Measurements from ENCODE around the gene CCT6B.

CCT6B gene

DNA sequence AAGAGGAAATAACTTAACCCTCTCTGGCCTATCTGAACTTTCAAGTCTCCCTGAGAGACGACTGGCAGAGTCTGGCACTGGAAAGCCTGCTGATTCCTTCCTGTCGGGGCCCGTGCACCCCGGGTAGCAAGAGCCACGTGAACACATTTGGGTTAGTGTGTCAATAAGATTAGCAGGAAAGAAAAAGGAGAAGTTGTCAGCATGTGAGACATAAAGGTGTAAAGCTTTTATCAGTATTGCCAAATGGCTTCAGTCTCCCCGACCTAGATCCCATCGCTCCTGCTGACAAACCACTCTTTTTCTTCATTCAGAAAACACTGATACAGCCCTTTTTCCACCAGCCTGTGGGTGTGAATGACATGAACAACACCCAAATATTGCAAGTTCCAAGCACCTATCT lies 74.4 kb downstream of the CCT6B start:
- DNase-seq (ENCODE audit: low read depth in 3 of 3) = no peak

DNA sequence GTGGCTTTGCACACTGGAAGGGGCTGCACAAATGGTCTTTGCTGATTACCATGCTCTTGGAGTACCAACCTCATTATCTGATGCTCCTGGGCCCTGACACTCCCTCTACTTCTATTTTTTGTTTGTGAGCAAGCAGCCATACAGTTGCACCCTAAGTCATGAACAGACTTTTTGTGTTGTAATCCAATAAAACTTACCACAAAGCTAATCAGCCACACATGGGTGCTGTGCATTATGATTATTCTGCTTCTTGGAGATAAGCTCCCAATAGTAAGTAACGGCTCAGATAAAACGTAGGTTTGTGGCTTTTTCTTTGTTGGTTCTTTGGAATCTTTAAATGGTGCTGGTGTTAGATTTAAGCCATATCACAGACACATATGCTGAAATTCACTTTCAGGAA lies 76.2 kb downstream of the CCT6B start:
- no peak for DNase-seq (ENCODE audit: low read depth in 3 of 3)

DNA sequence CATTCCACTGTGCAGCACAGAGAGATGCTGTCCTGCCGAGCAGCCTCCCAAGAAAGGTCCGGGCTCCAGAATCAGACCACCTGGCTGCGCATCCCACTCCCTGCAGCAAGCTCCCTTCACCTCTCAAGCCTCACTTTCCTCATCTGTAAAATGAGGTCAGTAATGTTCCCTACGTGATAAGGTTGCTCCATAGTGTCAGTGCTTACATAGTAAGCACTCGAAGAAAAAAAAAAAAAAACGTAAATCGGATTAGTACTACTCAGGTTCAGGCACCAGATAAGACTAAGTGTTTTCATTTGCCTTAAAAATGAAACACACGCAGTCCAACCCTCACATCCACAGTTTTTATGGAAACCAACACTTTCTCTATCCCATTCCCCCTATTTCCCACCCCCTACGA lies 76.7 kb downstream of the CCT6B start:
- DNase-seq (ENCODE audit: low read depth in 3 of 3) = no peak

DNA sequence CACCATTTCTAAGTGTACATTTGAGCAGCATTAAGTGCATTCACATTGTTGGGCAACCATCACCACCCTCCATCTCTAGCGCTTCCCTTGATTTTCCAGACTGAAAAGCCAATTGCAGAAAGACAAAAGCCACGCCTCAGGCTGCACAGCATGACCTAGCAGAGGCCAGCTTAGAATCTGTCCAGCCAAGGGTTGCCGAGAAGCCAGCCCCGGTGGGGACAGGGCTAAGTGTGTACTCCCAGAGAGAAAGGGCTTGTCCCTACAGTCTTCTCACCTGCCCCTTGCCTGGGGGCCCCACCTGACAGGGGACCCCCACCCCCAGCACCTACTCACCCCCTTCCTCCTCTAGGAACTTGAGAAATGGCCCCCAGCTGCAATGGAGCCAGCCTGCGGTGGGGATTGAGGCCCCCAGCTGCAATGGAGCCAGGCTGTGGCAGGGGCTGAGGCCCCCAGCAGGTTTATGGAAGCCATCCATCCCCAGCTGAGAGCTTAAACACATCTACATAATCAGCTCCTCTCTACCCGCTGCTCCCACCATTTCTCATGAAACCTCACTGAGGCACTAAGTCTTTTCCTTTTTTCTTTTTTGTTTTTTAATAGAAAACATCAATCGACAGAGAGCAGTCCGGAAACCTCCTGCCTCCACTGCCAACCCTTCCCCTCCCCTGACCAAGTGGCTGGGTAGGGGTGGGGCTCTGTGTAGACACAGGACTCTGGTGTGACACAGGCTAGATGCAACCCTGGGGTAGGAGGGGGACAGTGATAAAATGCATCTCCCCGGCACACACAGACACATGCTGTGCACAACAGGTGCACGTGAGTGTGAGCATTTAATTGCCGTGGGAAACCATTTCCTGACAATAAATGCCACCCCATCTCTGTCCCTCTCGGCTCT lies 77.9 kb downstream of the CCT6B start:
- no peak for DNase-seq (ENCODE audit: low read depth in 3 of 3)

DNA sequence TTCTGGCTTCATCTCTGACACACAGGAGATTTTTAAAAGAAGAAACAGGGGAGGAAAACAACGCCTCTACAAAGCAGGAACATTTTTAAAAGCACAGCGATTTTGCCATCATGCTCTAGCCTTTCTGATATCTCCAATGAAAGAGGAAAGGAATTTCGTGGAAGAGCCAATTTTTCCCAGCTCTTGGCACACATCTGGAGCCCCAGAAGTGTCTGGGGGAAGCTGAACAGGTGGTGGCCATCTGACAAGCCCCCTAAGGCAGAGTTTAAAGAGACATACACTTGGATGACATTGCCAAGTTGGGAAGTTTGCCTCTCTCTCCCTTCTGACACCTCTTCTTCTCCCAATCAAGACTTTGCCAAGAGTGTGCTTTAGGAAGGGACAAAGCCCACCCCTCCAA lies 82.1 kb downstream of the CCT6B start:
- DNase-seq (ENCODE audit: low read depth in 3 of 3) = no peak
